OCI-LY1 (cell line): Measurements from ENCODE around the gene RTL10.

Experiments
- H2AFZ ChIP-seq: fragments of 200-600 bp; sonication (generic), shearing (Covaris generic); 2 replicates; pipeline ENCODE4 v1.6.0; 2014; ENCODE audit warnings: antibody characterized with exemption, mild to moderate bottlenecking, low read length
- H3F3A ChIP-seq: fragments of 200-600 bp; sonication (generic), shearing (Covaris generic); 2 replicates; pipeline ENCODE4 v1.6.0; 2014; ENCODE audit warnings: mild to moderate bottlenecking, antibody characterized with exemption, low read length, moderate library complexity; ENCODE audit not compliant: insufficient read depth
- H3K27ac ChIP-seq: fragments of 200-600 bp; sonication (generic); 2 replicates; pipeline ENCODE4 v1.5.1; 2014; ENCODE audit warnings: low read length, mixed run types, mild to moderate bottlenecking, low read depth; ENCODE audit not compliant: poor library complexity, severe bottlenecking
- H3K27me3 ChIP-seq: fragments of 200-600 bp; sonication (generic); 2 replicates; pipeline ENCODE4 v1.6.0; 2014; ENCODE audit warnings: antibody characterized with exemption, mild to moderate bottlenecking, low read length, moderate library complexity; ENCODE audit not compliant: insufficient read depth
- H3K36me3 ChIP-seq: fragments of 200-600 bp; sonication (generic); 2 replicates; pipeline ENCODE4 v1.6.1; 2014; ENCODE audit warnings: mild to moderate bottlenecking, antibody characterized with exemption, low read length, moderate library complexity, mixed read lengths; ENCODE audit not compliant: insufficient read depth
- H3K4me1 ChIP-seq: fragments of 200-600 bp; sonication (generic); 2 replicates; pipeline ENCODE4 v1.5.1; 2014; ENCODE audit warnings: mild to moderate bottlenecking, low read length, moderate library complexity; ENCODE audit not compliant: insufficient read depth, severe bottlenecking
- H3K4me2 ChIP-seq: fragments of 200-600 bp; sonication (generic), shearing (Covaris generic); 2 replicates; pipeline ENCODE4 v1.6.1; 2014; ENCODE audit warnings: low read length
- H3K4me3 ChIP-seq: fragments of 200-600 bp; sonication (generic); 2 replicates; pipeline ENCODE4 v1.5.1; 2014; ENCODE audit warnings: low read length, low read depth, mild to moderate bottlenecking, mixed read lengths; ENCODE audit not compliant: poor library complexity, severe bottlenecking
- H3K79me2 ChIP-seq: fragments of 200-600 bp; shearing (Covaris generic); 2 replicates; pipeline ENCODE4 v1.6.1; 2016; ENCODE audit warnings: mixed run types, low read length, mixed read lengths; ENCODE audit not compliant: insufficient read depth
- H3K9ac ChIP-seq: fragments of 200-600 bp; sonication (generic), shearing (Covaris generic); 2 replicates; pipeline ENCODE4 v1.6.1; 2014; ENCODE audit warnings: mild to moderate bottlenecking, low read length, mixed read lengths
- H3K9me2 ChIP-seq: fragments of 200-600 bp; sonication (generic), shearing (Covaris generic); 2 replicates; pipeline ENCODE4 v1.6.1; 2014; ENCODE audit warnings: low read depth, mild to moderate bottlenecking, low read length, mixed read lengths
- H3K9me3 ChIP-seq: fragments of 200-600 bp; shearing (Covaris generic); 2 replicates; pipeline ENCODE4 v1.6.1; 2014; ENCODE audit warnings: low read length, mixed read lengths
- H4K20me1 ChIP-seq: fragments of 200-600 bp; sonication (generic), shearing (Covaris generic); 2 replicates; pipeline ENCODE4 v1.6.0; 2016; ENCODE audit warnings: mild to moderate bottlenecking, low read length; ENCODE audit not compliant: insufficient read depth
- EZH2 ChIP-seq: fragments of 200-600 bp; sonication (generic), shearing (Covaris generic); IDR thresholded peaks from 2 replicates; pipeline ENCODE4 v1.8.0; 2017; ENCODE audit warnings: borderline replicate concordance, mixed run types, mild to moderate bottlenecking, antibody characterized with exemption, low read length, moderate library complexity, mixed read lengths
- TF ChIP-seq, protein P1 (sequence below): fragments of 200-600 bp; sonication (generic), shearing (Covaris generic); IDR thresholded peaks from 2 replicates; pipeline ENCODE4 v1.5.1; 2017; ENCODE audit warnings: mild to moderate bottlenecking, antibody characterized with exemption, low read length, moderate library complexity, mixed read lengths

Gene RTL10

DNA sequence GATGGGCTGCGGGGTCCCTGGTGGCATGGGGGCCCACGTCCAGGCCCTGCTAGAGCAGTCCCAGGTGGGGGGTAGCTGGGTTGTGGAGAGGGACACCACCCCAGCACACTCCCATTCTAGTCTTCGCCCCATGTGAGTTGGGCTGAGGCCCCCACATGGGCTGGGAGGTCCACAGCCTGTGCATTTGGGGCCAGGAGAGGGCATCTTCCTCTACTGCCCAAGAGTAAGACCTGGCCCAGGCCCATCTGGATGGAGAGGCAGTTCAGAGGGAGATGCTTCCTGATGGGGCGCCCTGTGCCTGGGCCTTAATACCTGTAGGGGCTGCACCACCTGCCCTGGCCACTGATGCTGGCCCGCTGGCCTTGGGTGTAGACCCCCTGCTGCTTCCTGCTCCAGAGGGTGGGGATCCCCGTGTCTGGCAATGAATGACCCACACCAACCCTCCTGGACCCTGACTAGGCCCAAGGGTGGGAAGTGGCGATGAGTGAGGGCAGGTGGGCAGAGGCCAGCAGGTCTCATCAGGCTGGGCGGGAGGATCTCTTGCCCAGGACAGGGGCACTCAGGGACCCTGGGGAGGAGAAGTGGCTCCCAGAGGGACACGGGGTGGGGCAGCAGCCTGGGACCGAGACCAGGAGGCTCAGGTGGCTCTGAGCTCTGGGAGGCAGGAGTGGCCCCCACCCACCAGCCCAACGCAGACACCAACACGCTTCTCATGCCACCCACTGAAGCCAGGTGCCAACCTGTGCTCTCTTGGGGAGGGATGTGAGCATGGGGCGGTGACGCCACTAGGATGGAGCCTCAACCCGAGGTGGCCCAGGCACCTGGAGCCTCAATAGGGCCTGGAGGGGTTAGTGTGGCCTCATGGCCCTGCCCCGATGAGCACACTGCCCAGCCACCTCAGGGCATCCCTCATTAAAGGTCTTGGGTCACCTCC lies 17.4 kb upstream of the RTL10 start:
- no peak overlapping the region for H3K27ac ChIP-seq
- H3K4me1 ChIP-seq, result peaks cover 17% of the 10 kb centered on the region
- no peak overlapping the region for H3K4me3 ChIP-seq
- H3K79me2 ChIP-seq, result no peaks in the 10 kb centered on the region
- TF ChIP-seq, protein P1, sequence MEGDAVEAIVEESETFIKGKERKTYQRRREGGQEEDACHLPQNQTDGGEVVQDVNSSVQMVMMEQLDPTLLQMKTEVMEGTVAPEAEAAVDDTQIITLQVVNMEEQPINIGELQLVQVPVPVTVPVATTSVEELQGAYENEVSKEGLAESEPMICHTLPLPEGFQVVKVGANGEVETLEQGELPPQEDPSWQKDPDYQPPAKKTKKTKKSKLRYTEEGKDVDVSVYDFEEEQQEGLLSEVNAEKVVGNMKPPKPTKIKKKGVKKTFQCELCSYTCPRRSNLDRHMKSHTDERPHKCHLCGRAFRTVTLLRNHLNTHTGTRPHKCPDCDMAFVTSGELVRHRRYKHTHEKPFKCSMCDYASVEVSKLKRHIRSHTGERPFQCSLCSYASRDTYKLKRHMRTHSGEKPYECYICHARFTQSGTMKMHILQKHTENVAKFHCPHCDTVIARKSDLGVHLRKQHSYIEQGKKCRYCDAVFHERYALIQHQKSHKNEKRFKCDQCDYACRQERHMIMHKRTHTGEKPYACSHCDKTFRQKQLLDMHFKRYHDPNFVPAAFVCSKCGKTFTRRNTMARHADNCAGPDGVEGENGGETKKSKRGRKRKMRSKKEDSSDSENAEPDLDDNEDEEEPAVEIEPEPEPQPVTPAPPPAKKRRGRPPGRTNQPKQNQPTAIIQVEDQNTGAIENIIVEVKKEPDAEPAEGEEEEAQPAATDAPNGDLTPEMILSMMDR, result no peak
- no peak for TF ChIP-seq EZH2
- H2AFZ ChIP-seq, result no peak overlapping the region
- H3K9me3 ChIP-seq, result no peaks in the 10 kb centered on the region
- H3K9ac ChIP-seq, result no peak overlapping the region
- no peaks in the 10 kb centered on the region for H3K9me2 ChIP-seq
- H3K4me2 ChIP-seq, result no peak overlapping the region
- H3F3A ChIP-seq, result no peaks in the 10 kb centered on the region
- no peaks in the 10 kb centered on the region for H4K20me1 ChIP-seq
- no peaks in the 10 kb centered on the region for H3K36me3 ChIP-seq
- no peaks in the 10 kb centered on the region; the same call in 1 of the 2 replicates for H3K27me3 ChIP-seq

DNA sequence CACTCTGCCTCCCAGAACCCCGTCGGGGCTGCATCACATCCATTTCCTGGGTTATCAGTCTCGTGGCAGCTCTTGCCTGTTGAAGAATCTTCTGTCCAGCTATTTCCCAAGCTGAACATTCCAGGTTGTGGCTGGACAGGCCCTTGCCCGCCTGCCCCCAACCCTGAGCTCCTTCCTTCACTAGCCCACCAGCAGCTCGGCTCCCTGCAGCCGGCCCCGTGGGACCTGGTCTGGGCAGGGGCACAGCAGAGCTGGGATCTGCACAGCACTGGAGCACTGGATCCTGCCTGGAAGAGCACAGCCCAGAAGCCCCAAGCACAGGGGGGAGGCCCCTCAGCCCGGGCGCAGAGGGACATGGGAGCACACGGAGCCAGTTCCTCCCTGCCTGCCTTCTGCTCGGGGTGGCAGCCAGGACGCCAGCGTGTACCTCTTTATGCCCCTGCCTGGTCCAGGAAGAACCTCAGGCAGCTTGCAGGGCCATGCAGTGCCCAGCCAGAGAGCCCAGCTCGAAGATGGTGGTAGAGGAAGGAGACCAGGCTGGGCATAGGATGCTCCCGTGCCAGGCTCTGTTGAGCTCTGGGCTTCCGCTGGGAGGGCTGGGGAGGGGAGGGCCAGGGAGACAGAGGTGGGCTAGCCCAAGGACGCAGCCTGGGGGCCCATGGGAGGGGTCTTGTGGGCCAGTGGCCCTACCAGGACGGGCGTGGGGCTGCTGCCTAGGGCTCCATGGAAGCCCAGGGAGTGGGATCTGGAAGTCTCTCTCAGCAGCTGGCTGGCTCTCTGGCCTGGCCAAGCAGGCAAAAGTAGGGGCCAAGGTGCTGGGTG lies 16.6 kb upstream of the RTL10 start:
- no peaks in the 10 kb centered on the region for H3F3A ChIP-seq
- H3K9ac ChIP-seq, result no peak overlapping the region
- no peaks in the 10 kb centered on the region; the same call in 1 of the 2 replicates for H3K27me3 ChIP-seq
- peaks cover 17% of the 10 kb centered on the region for H3K4me1 ChIP-seq
- H3K4me3 ChIP-seq, result no peak overlapping the region
- no peak overlapping the region for H3K27ac ChIP-seq
- H3K79me2 ChIP-seq, result no peaks in the 10 kb centered on the region
- H3K36me3 ChIP-seq, result no peaks in the 10 kb centered on the region
- H3K9me2 ChIP-seq, result no peaks in the 10 kb centered on the region
- H4K20me1 ChIP-seq, result no peaks in the 10 kb centered on the region
- H3K4me2 ChIP-seq, result no peak overlapping the region
- no peak for TF ChIP-seq EZH2
- TF ChIP-seq, protein P1, result no peak
- H3K9me3 ChIP-seq, result no peaks in the 10 kb centered on the region
- H2AFZ ChIP-seq, result no peak overlapping the region

DNA sequence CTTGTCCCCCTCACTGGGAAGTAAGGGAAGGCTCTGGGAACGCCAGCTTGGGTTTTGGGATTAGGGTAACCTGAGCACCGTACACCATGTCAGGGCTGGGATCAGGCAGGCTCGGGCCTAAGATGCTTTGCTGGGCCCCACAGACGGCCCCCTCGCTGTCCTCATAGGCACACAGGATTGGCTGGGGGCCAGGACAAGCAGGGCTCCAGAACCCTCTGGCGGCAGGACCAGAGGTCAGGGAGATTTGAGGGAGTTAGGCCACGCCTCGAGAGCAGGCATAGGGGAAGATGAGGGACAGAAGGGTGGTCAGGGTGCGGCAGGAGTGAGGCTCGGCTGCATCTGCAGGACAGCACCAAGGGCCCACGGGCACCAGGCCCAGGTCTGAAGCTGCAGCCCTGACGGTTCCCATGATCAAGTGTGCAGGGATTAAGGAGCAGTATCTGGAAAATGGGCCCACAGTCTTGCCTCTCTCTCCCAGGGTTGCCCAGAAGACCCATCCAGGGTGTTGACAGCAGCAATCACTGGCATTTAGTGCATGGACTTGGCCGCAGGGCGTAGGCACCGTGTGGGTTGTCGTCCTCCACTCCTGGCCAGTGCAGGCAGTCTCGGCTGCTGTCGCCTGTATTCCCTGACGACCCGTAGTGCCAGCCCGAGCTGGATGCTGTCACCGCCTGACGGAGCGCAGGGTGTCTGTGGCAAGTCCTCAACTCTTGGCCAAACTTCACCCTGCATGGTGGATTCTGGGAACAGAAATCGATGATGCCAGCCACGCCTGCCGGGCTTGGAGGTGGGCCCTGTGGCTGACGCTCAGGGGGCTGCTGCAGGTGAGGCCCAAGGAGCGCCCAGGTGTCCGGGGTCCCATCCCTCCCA lies 15.7 kb upstream of the RTL10 start:
- no peaks in the 10 kb centered on the region; the same call in 1 of the 2 replicates for H3K27me3 ChIP-seq
- H3K79me2 ChIP-seq, result no peaks in the 10 kb centered on the region
- no peaks in the 10 kb centered on the region for H3K9me3 ChIP-seq
- H3K4me2 ChIP-seq, result no peak overlapping the region
- H3K4me1 ChIP-seq, result peaks cover 17% of the 10 kb centered on the region
- H3F3A ChIP-seq, result no peaks in the 10 kb centered on the region
- no peak overlapping the region for H3K27ac ChIP-seq
- no peaks in the 10 kb centered on the region for H3K9me2 ChIP-seq
- H4K20me1 ChIP-seq, result no peaks in the 10 kb centered on the region
- no peak for TF ChIP-seq EZH2
- TF ChIP-seq, protein P1, result no peak
- no peaks in the 10 kb centered on the region for H3K36me3 ChIP-seq
- H3K9ac ChIP-seq, result no peak overlapping the region
- no peak overlapping the region for H2AFZ ChIP-seq
- no peak overlapping the region for H3K4me3 ChIP-seq
